Activated T-cell treated with anti-CD3 and anti-CD28 coated beads for 48 hours (primary cell): ENCODE measurements around the gene PVALEF.

Experiments used
- DNase-seq: peaks from one replicate; pipeline ENCODE4 v3.0.0-alpha.2; 2020; ENCODE audit warnings: low read depth

PVALEF gene

DNA sequence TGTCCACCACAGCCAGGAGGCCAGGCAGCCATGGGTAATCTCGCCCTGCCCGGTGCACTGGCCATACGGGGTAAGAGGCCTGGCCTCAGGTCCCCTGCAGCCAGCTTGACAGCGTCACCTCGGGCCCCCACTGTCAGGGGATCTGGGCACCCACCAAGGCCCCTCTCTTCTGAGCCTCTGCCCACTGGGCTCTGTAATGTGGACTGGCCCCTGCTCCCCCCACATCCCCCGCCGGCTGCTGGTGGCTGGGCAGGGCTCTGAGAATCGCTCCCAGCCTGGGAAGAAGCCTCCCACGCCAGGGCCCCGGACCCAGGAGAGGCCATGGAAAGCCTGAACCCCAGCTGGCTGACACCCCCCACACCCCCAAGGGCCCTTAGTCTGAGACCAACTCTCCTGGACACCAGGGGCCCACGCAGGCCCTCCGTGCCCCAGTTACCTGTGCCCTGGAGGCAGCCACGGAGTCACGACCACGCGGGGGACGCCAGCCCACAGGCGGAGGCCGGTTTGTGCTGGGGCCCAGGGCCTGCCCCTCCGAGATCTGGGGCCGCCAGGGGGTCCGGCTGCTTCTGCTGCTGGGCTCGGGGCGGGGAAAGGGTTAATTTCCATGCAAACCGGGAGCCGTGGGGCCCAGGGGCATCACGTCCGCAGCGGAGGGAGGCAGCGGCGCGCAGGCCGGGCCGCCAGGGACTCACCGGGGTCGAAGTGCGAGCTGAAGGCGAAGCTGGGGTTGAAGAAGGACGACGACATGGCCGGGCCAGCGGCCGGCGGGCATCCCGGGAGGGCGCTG lies at the start of gene PVALEF:
Gene PVALEF, plus strand, starts transcription at position 262 of the 787 bp plus-strand sequence. CDS start 15,720 bp downstream, outside the sequence.
- DNase-seq: no peak

GRCh38 chr17:81115749-81116464 lies 49.4 kb upstream of the PVALEF start:
- DNase-seq: no peak

DNA sequence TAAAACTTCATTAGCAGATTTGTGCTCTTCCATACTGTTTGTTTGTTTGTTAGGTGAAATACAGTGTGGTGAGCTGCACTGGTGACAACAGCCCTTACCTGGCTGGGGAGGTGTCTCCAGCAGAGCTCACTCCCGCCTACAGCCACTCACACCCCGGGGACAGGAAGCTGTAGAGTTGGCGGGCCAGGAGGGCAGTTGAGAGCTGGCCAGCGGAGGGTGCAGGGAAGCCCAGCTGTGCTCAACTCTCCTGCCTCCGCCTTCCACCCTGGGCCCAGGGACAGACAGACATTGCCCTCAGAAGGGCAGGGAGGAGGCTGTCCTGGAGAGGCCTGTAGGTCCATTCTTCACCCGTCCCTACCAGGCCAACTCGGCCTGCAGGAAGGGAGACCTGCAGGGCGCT lies 48.6 kb upstream of the PVALEF start:
- no peak for DNase-seq

GRCh38 chr17:81117672-81118198 lies 47.6 kb upstream of the PVALEF start:
- no peak for DNase-seq

GRCh38 chr17:81118308-81119221 lies 46.7 kb upstream of the PVALEF start:
- no peak for DNase-seq

DNA sequence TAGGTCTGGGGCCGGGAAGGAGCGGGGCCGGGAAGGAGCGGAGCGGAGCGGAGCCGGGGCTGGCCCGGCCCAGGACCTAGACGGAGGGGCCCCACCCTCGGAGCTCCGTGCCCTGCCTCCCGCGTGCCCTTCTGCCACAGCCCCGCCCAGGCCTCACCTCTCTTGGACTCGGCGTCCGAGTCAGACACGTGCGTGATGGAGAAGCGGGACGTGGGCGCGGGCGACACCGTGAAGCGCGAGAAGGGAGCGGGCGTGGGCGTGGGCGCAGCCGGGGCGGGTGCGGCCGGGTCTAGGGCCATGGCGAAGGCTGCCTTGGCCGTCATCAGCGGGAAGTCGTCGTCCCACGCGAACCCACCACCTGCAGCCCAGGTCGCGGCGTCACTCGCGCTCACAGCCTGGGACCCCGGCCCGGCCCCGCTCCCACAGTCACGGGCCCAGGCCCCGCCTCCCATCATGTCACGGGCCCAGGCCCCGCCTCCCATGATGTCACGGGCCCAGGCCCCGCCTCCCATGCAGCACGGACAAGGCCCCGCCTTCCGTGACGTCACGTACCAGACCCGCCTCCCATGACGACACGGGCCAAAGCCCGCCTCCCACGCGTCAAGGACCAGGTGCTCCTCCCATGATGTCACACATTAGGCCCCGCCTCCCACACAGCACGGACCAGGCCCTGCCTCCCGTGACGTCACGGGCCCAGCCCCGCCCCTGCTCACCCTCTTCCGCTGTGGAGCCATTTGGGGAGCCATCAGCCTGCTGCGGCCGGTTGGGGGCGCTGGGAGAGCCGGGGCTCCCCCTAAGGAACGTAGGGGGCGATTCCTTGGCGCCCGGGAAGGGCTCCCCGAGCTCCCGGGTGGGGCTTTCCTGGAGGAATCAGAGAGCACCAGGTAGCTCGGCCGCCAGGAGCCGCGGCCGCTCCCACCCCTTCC lies 45.8 kb upstream of the PVALEF start:
- peak; percentile 84 for DNase-seq

- no peak for DNase-seq
These were observed 45.2 kb upstream of the PVALEF start for GRCh38 chr17:81120149-81120484.

DNA sequence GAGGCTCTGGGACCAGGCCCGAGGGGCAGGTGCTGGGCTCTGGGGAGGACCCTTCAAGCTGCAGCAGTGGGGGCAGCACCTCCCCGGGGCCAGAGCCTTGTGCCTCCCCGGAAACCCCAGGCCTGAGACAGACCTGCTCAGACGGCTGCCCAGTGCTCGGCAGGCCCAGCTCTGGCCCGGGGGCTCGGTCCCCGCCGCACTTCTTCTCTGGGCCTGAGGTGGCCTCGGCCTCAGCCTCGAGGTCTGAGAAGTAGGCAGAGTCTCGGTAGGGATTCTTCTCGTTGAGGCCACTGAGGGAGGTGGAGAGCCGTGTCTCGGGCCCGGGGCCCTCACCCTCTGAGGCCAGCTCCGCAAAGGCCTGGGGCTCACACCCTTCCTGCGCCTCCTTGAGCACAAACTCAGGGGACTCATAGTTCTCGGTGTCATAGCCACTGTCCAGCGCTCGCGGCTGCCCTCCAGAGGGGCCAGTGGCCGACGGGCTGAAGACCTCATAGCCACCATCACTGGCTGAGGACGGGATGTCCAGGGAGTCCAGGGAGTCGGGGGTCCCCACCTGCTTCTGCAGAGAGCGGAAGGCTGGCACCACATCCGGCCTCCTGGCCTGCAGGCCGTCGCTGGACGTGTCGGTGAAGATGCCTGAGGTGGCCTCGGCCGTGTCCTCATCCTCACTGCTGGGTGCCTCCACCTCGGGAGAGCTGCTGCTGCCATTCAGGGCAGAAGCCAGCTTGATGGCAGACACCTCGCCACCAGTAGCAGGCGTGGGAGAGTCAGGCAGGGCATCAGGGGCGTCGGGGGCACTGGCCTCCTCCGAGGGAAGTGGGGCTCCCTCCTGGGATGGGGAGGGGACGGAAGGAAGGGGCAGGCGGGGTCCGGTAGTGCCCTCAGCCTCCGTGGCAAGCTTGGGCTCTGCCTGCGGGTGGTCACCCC lies 44.3 kb upstream of the PVALEF start:
- no peak for DNase-seq

- no peak for DNase-seq
These were observed 43.2 kb upstream of the PVALEF start for GRCh38 chr17:81121841-81122733.

- DNase-seq: no peak
These were observed 42.0 kb upstream of the PVALEF start for GRCh38 chr17:81123052-81124048.

DNA sequence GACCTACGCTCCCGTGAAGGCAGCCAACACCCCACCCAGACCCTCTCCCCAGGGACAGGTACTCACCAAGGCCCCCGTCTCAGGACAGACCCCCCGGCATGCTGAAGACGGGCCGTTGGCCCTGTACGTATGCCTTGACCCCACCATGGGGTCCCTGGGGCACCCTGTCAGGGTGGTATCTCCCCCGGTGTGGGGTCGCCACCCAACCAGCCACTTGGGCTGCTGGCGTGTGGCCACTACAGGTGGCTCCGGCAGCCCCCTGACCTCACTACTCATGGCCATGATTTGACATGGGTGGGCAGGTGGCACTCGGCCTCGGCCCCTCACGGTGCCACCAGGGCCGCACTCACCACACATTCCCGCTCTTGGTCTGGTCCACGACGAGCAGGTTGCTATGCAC lies 40.9 kb upstream of the PVALEF start:
- no peak for DNase-seq

DNA sequence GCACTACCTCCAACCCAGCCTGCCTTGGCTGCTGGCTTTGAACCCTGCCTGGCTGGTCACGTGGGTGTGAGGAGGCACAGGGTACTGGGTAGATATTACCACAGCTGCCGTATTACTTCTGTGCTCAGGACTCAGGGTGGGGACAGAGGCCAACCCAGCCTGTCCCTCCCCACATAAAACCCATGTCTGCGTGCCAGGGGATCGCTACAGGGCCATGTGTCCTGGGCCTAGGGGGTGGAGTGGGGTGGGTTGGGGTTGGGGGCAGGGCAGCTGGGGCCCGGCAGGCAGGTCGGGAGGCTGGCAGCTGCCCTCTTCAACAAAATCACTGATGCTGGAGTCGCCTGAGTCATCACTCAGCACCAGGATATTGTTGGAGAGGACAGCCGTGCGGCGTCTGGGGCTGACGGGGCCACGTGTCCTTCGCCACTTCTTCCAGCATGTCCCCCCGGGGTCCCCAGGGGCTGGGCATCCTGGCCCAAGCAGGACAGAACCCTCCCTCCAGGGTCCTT lies 39.7 kb upstream of the PVALEF start:
- no peak for DNase-seq

DNA sequence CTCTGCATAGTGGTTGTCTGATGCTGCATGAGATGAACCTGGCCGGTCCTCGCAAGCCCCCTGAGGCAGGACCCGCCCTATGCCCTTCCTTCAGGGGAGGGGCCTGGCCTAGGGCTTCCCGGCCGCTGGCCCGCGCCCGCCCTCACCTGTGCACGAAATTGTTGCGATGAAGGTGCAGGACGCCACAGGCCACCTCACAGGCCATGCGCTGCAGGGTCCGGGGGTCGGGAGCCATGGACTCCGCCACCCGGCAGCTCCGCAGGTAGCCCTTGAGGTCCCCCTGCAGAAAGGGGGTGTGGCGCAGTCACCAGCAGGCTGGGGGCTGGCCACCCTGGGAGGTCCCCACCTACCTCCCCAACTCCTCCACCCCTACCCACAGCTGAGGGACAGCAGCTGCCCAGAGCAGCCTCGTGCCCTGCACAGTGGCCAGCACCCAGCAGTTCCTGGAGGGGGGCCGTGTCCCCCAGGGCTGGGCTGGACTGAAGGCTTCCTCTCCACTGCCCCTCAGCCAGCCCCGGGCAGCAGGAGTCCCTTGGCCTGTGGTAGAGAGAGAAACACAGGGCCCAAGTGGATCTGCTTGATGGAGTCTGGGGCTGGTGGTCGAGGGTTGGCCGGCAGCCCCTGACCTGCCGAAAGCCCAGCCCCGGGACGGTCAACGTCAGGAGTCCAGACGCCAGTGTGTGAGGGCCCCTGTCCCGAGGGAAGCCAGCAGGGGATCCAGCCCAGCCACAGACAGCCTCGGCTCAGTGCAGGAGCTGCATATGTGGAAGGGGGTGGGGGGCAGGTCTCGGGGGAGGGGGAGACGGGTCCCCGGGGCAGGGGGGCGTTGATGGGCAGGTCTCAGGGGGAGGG lies 38.8 kb upstream of the PVALEF start:
- no peak for DNase-seq

DNA sequence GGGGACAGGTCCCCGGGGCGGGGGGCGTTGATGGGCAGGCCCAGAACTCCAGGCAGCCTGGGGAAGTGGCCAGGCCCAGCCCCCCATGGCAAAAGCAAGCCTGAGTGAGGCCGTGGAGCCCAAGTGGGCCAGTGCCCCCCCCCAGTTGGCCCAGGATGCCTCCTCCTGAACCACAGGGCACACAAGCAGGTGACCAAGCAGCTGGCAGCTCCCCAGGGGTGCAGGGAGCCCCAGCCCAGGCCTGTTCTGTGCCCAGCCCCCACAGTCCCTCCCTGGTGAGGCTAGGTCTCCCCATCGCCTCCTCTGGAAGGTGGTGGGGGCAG lies 38.2 kb upstream of the PVALEF start:
- no peak for DNase-seq

DNA sequence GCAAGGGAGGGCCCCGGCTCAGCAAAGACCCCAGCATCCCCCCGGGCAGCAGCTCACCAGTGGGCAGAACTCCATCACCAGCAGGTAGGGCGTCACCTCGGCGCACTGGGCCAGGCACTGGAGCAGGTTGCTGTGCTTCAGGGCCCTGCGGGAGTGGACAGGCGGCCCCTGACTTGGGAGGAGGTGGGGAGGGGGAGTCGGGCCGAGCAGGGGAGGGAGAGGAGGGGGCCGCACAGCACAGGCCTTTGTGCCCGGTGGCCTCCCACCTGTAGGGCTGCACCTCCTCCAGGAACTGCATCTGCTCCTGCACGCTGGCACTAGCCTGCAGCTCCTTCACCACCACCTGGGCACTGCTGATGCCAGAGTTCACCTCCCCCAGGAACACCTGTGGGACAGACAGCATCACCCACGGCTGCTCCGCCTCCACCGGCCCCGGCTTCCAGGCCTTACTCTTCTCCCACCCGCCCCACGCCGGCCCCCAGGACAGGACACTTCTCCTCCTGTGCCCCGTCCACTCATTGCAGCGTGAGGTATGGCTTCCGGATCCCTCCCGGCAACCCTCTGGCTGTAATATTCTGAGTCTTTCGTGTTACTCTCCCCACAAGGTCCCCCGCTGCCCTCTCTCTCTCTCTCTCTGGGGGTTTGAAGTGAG lies 37.7 kb upstream of the PVALEF start:
- no peak for DNase-seq

- DNase-seq: no peak
These were observed 37.0 kb upstream of the PVALEF start for GRCh38 chr17:81128338-81128737.
